ENCODE results near the gene PHACTR1. TPM values are rescaled to one million over a fixed set of nuclear protein-coding genes. Genes with fewer than 3 reads are reported as not detected.

PHACTR1 gene
- total and polyA plus RNA-seq, 2 experiments from 2014 or later = 0.65 to 3.2 TPM

GRCh38 chr6:13311155-13311554 is 594.6 kb downstream of the PHACTR1 start:
- no peak overlapping the region for H3K4me3 ChIP-seq
- no peaks in the 10 kb centered on the region for H4K20me1 ChIP-seq (ENCODE audit: insufficient read depth)
- 0% methylated on average over 1 of the region's 1 CpG for WGBS, 2 experiments (ENCODE audit: low coverage in 1 of 2, low lambda C conversion rate in 2 of 2, missing lambda C conversion rate in 2 of 2)
- H3K9me2 ChIP-seq (ENCODE audit: insufficient read depth) = no peaks in the 10 kb centered on the region
- H3K36me3 ChIP-seq (ENCODE audit: low read depth) = peaks cover 20% of the 10 kb centered on the region
- H3K27me3 ChIP-seq (replicated peaks; ENCODE audit: insufficient read depth) = no peaks in the 10 kb centered on the region
- no peak for DNase-seq
- no peaks in the 10 kb centered on the region for H3K9me3 ChIP-seq (ENCODE audit: low read depth)
- TF ChIP-seq EZH2phosphoT487 (IDR thresholded peaks at IDR 0.05; ENCODE audit: insufficient read depth, low read depth) (no peak), EZH2 (IDR thresholded peaks at IDR 0.05; ENCODE audit: insufficient read depth, poor library complexity, severe bottlenecking) (no peak)
- no peak overlapping the region for H3K4me2 ChIP-seq (ENCODE audit: unreplicated experiment)
- in situ Hi-C loops (cut with MboI) = loop anchor here (10.0 kb wide), 1 partner anchor 396 kb away; no protein-coding TSS in a partner anchor
- no peak overlapping the region for H3K9ac ChIP-seq
- no peaks in the 10 kb centered on the region for H3K4me1 ChIP-seq (ENCODE audit: insufficient read depth)
- no peaks in the 10 kb centered on the region for H3F3A ChIP-seq (ENCODE audit: insufficient read depth)
- no peak overlapping the region for H2AFZ ChIP-seq
- H3K27ac ChIP-seq = no peak overlapping the region
- H3K79me2 ChIP-seq (ENCODE audit: insufficient read depth) = no peaks in the 10 kb centered on the region

- Histone ChIP-seq H3K36me3 (ENCODE audit: low read depth) (peaks cover 24% of the 10 kb centered on the region), H3K9me2 (ENCODE audit: insufficient read depth) (no peaks in the 10 kb centered on the region), H2AFZ (no peak overlapping the region), H3K4me2 (ENCODE audit: unreplicated experiment) (no peak overlapping the region), H3F3A (ENCODE audit: insufficient read depth) (no peaks in the 10 kb centered on the region), H3K79me2 (ENCODE audit: insufficient read depth) (no peaks in the 10 kb centered on the region), H3K9me3 (ENCODE audit: low read depth) (no peaks in the 10 kb centered on the region), H3K4me3 (no peak overlapping the region), H3K27me3 (replicated peaks; ENCODE audit: insufficient read depth) (no peaks in the 10 kb centered on the region), H4K20me1 (ENCODE audit: insufficient read depth) (no peaks in the 10 kb centered on the region), H3K27ac (no peak overlapping the region), H3K4me1 (ENCODE audit: insufficient read depth) (no peaks in the 10 kb centered on the region), H3K9ac (no peak overlapping the region)
- DNase-seq = no peak
- TF ChIP-seq EZH2 (IDR thresholded peaks at IDR 0.05; ENCODE audit: insufficient read depth, poor library complexity, severe bottlenecking) = no peak
- TF ChIP-seq EZH2phosphoT487 (IDR thresholded peaks at IDR 0.05; ENCODE audit: insufficient read depth, low read depth) = no peak
- in situ Hi-C loops (cut with MboI) = loop anchor here (10.0 kb wide), 1 partner anchor 400 kb away; no protein-coding TSS in a partner anchor
These were observed 598.2 kb downstream of the PHACTR1 start for GRCh38 chr6:13314806-13315205.

- Histone ChIP-seq H3K4me1 (ENCODE audit: insufficient read depth) (no peaks in the 10 kb centered on the region), H3K9ac (no peak overlapping the region), H3K27me3 (replicated peaks; ENCODE audit: insufficient read depth) (no peaks in the 10 kb centered on the region), H4K20me1 (ENCODE audit: insufficient read depth) (no peaks in the 10 kb centered on the region), H3F3A (ENCODE audit: insufficient read depth) (no peaks in the 10 kb centered on the region), H3K79me2 (ENCODE audit: insufficient read depth) (no peaks in the 10 kb centered on the region), H3K27ac (no peak overlapping the region), H3K4me3 (no peak overlapping the region), H3K9me3 (ENCODE audit: low read depth) (no peaks in the 10 kb centered on the region), H2AFZ (no peak overlapping the region), H3K4me2 (ENCODE audit: unreplicated experiment) (no peak overlapping the region), H3K36me3 (ENCODE audit: low read depth) (peaks cover 35% of the 10 kb centered on the region), H3K9me2 (ENCODE audit: insufficient read depth) (no peaks in the 10 kb centered on the region)
- in situ Hi-C loops (cut with MboI) = loop anchor here (10.0 kb wide), 1 partner anchor 401 kb away; no protein-coding TSS in a partner anchor
- 94 to 96% methylated on average over 5 of the region's 5 CpGs for WGBS, 2 experiments (ENCODE audit: low coverage in 1 of 2, low lambda C conversion rate in 2 of 2, missing lambda C conversion rate in 2 of 2)
- TF ChIP-seq EZH2 (IDR thresholded peaks at IDR 0.05; ENCODE audit: insufficient read depth, poor library complexity, severe bottlenecking) = no peak
- no peak for TF ChIP-seq EZH2phosphoT487 (IDR thresholded peaks at IDR 0.05; ENCODE audit: insufficient read depth, low read depth)
- DNase-seq = no peak
These were observed 599.3 kb downstream of the PHACTR1 start for GRCh38 chr6:13315896-13316295.

- Histone ChIP-seq H4K20me1 (ENCODE audit: insufficient read depth) (no peaks in the 10 kb centered on the region), H3K9me2 (ENCODE audit: insufficient read depth) (no peaks in the 10 kb centered on the region), H3F3A (ENCODE audit: insufficient read depth) (no peaks in the 10 kb centered on the region), H3K9ac (no peak overlapping the region), H3K9me3 (ENCODE audit: low read depth) (no peaks in the 10 kb centered on the region), H3K36me3 (ENCODE audit: low read depth) (peaks cover 33% of the 10 kb centered on the region), H2AFZ (no peak overlapping the region), H3K4me3 (no peak overlapping the region), H3K27me3 (replicated peaks; ENCODE audit: insufficient read depth) (no peaks in the 10 kb centered on the region), H3K79me2 (ENCODE audit: insufficient read depth) (no peaks in the 10 kb centered on the region), H3K4me1 (ENCODE audit: insufficient read depth) (no peaks in the 10 kb centered on the region), H3K27ac (no peak overlapping the region), H3K4me2 (ENCODE audit: unreplicated experiment) (no peak overlapping the region)
- DNase-seq = no peak
- in situ Hi-C loops (cut with MboI) = loop anchor here (10.0 kb wide), 1 partner anchor 404 kb away; no protein-coding TSS in a partner anchor
- WGBS, 2 experiments (ENCODE audit: low coverage in 1 of 2, low lambda C conversion rate in 2 of 2, missing lambda C conversion rate in 2 of 2) = 88 to 94% methylated on average over 2 of the region's 2 CpGs
- TF ChIP-seq EZH2phosphoT487 (IDR thresholded peaks at IDR 0.05; ENCODE audit: insufficient read depth, low read depth) = no peak
- TF ChIP-seq EZH2 (IDR thresholded peaks at IDR 0.05; ENCODE audit: insufficient read depth, poor library complexity, severe bottlenecking) = no peak
These were observed 602.3 kb downstream of the PHACTR1 start for GRCh38 chr6:13318821-13319220.

Data from GM23248 (cell line).